Renal cortical epithelial cell (primary cell): Measurements from ENCODE around the gene IPO4. TPM values are rescaled to one million over a fixed set of nuclear protein-coding genes. Genes with fewer than 3 reads are reported as not detected.

Experiments used
- DNase-seq: peaks from one replicate; pipeline ENCODE4 v3.0.0-alpha.2; 2011; ENCODE audit warnings: low read depth
- total RNA-seq: library from RNA; depleted of rRNA; stranded (reverse); fragments of >200 nt; gene quantifications from 2 replicates; pipeline ENCODE4 v1.2.3, GENCODE V29; 2014

The IPO4 gene
- total RNA-seq, 1 donor from 2014 or later = 76.0 TPM

GRCh38 chr14:24147761-24148428 is 40.7 kb downstream of the IPO4 start:
- no peak for DNase-seq

- DNase-seq = peak; percentile 95
Observed at GRCh38 chr14:24146978-24147760, 41.4 kb downstream of the IPO4 start, which contains the start of gene RNF31. Gene RNF31, plus strand, starts transcription at chr14:24147498. Its CDS starts 201 bp downstream, at chr14:24147699.

- peak; percentile 94 for DNase-seq
Observed at GRCh38 chr14:24146453-24146977, 42.1 kb downstream of the IPO4 start, which contains the start of gene PSME2. Gene PSME2, minus strand, starts transcription at chr14:24146610. Its CDS starts 29 bp downstream, at chr14:24146581.

GRCh38 chr14:24145690-24146452 is 42.7 kb downstream of the IPO4 start:
- peak; percentile 76 for DNase-seq

GRCh38 chr14:24145219-24145618 is 43.4 kb downstream of the IPO4 start:
- no peak for DNase-seq

- no peak for DNase-seq
Observed at GRCh38 chr14:24144451-24144850, 44.2 kb downstream of the IPO4 start.

- no peak for DNase-seq
Observed at GRCh38 chr14:24143511-24143910, 45.1 kb downstream of the IPO4 start.

- DNase-seq = peak; percentile 98
Observed at GRCh38 chr14:24141097-24141880, 47.3 kb downstream of the IPO4 start, which contains the start of gene EMC9. Gene EMC9, minus strand, starts transcription at chr14:24141591. Its CDS starts 287 bp downstream, at chr14:24141304.

GRCh38 chr14:24139272-24139934 is 49.2 kb downstream of the IPO4 start:
- DNase-seq = no peak

GRCh38 chr14:24138396-24139271 is 50.0 kb downstream of the IPO4 start:
- no peak for DNase-seq

GRCh38 chr14:24137529-24138395 is 50.9 kb downstream of the IPO4 start:
- DNase-seq = no peak

GRCh38 chr14:24136684-24137528 is 51.7 kb downstream of the IPO4 start:
- no peak for DNase-seq

- DNase-seq = peak; percentile 58
Observed at GRCh38 chr14:24135834-24136683, 52.6 kb downstream of the IPO4 start, which contains the start of gene PSME1. Gene PSME1, plus strand, starts transcription at chr14:24136194. Its CDS starts 69 bp downstream, at chr14:24136263.

- DNase-seq = no peak
Observed at GRCh38 chr14:24135584-24135833, 53.1 kb downstream of the IPO4 start.

- DNase-seq = no peak
Observed at GRCh38 chr14:24133735-24134134, 54.9 kb downstream of the IPO4 start.

- no peak for DNase-seq
Observed at GRCh38 chr14:24132976-24133375, 55.6 kb downstream of the IPO4 start.
